CD4-positive, CD25-positive, alpha-beta regulatory T cell (primary cell): ENCODE results near the gene NCCRP1. TPM values are rescaled to one million over a fixed set of nuclear protein-coding genes. Genes with fewer than 3 reads are reported as not detected.
A peak's percentile ranks its signal among the peaks of the same experiment; 100 is the strongest.

Experiments used
- ATAC-seq, 2 donors: fragments of 150-1000 bp; cut with Tn5 transposase; one replicate each; pipeline ENCODE4 v1.10.0; 2021; ENCODE audit warnings: low read depth in 2 of 2, moderate number of reproducible peaks in 2 of 2, moderate library complexity in 1 of 2
- DNase-seq, 3 donors: peaks; one replicate each; pipeline versions ENCODE4 v3.0.0 to v3.0.0-alpha.2; 2012 to 2022; ENCODE audit warnings: mixed read lengths in 1 of 3
- H3K27ac ChIP-seq: one replicate; pipeline ENCODE4 v1.7.0; 2013; ENCODE audit warnings: mild to moderate bottlenecking, low read length; ENCODE audit not compliant: insufficient read depth, poor library complexity, severe bottlenecking
- H3K27me3 ChIP-seq: one replicate; pipeline ENCODE4 v1.7.0; 2013; ENCODE audit warnings: low read length; ENCODE audit not compliant: control insufficient read depth, insufficient read depth
- H3K36me3 ChIP-seq: one replicate; pipeline ENCODE4 v1.7.0; 2013; ENCODE audit warnings: mild to moderate bottlenecking, low read length, moderate library complexity; ENCODE audit not compliant: control insufficient read depth, insufficient read depth
- H3K4me1 ChIP-seq: 2 replicates; pipeline ENCODE4 v1.7.0; 2013; ENCODE audit warnings: mild to moderate bottlenecking, low read length; ENCODE audit not compliant: insufficient read depth, control insufficient read depth, poor library complexity, severe bottlenecking
- H3K4me3 ChIP-seq: one replicate; pipeline ENCODE4 v1.7.0; 2013; ENCODE audit warnings: low read depth, mild to moderate bottlenecking, low read length, moderate library complexity
- H3K9me3 ChIP-seq, 2 experiments: 1 replicate in 1 of 2; 2 replicates in 1 of 2; pipeline ENCODE4 v1.7.0; 2013; ENCODE audit warnings: low read length in 2 of 2, mild to moderate bottlenecking in 1 of 2, moderate library complexity in 1 of 2; ENCODE audit not compliant: control insufficient read depth in 2 of 2
- H3K27ac Mint-ChIP-seq, 3 donors: one replicate each; pipeline ENCODE4 v1.8.0; 2020 to 2022; ENCODE audit warnings: mild to moderate bottlenecking in 3 of 3, mixed read lengths in 3 of 3, moderate library complexity in 2 of 3
- H3K27me3 Mint-ChIP-seq: one replicate; pipeline ENCODE4 v1.8.0; 2022; ENCODE audit warnings: mild to moderate bottlenecking, mixed read lengths
- H3K36me3 Mint-ChIP-seq: one replicate; pipeline ENCODE4 v1.8.0; 2020; ENCODE audit warnings: mixed read lengths
- H3K4me1 Mint-ChIP-seq, 4 donors: one replicate each; pipeline ENCODE4 v1.8.0; 2020 to 2022; ENCODE audit warnings: mixed read lengths in 4 of 4, mild to moderate bottlenecking in 1 of 4
- H3K4me3 Mint-ChIP-seq, 4 donors: one replicate each; pipeline ENCODE4 v1.8.0; 2020 to 2022; ENCODE audit warnings: mild to moderate bottlenecking in 4 of 4, mixed read lengths in 4 of 4, moderate library complexity in 3 of 4
- H3K9me3 Mint-ChIP-seq, 7 donors: one replicate each; pipeline ENCODE4 v1.8.0; 2020 to 2022; ENCODE audit warnings: mixed read lengths in 7 of 7, mild to moderate bottlenecking in 3 of 7, moderate library complexity in 2 of 7
- polyA plus RNA-seq, 4 donors: library from polyadenylated mRNA; unstranded; fragments of 300-500 nt; fragmentation: Illumina TruSeq; gene quantifications; one replicate each; pipeline ENCODE4 v1.2.3, GENCODE V29; 2021
- total RNA-seq: library from RNA; stranded (reverse); gene quantifications from one replicate; pipeline ENCODE4 v1.2.3, GENCODE V29; 2022

Gene NCCRP1
- total and polyA plus RNA-seq, 5 donors from 2014 or later = not detected

DNA sequence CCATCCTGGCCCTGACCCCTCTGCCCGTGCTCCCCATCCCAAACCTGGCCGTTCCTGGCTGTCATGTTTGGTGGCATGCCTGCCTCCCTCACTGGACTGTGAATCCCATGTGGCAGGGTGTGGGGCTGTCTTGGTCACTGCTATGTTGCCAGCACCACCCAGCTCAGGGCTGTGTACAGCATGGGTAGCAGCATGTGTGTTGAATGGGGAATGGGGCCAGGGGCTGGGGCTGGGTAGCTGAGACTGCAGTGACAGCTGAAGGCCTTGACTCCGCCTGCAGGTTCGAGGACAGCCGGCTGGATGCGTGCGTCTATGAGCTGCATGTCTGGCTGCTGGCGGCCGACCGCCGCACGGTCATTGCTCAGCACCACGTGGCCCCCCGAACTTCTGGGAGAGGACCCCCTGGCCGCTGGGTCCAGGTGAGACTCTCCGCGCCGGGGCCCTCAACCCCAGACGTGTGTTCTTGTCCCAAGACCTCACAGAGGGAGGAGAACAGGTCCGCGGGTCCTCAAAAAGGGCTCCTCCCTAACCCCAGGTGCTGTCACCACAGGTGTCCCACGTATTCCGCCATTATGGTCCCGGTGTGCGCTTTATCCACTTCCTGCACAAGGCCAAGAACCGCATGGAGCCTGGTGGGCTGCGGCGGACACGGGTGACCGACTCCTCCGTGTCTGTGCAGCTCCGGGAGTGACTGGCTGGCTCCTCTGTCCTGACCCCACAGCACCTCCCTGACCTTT lies 3.5 kb downstream of the NCCRP1 start:
- Mint-ChIP-seq H3K4me1 (peaks cover 0 to 20% (median 4%) of the 10 kb centered on the region in 4 donors), H3K27me3 (peaks cover 71% of the 10 kb centered on the region), H3K36me3 (no peaks in the 10 kb centered on the region), H3K4me3 (no peak overlapping the region), H3K9me3 (no peaks in the 10 kb centered on the region), H3K27ac (peak overlapping the region in 1 of 3 donors; percentile 79)
- Histone ChIP-seq H3K36me3 (no peaks in the 10 kb centered on the region), H3K4me1 (peaks cover 19% of the 10 kb centered on the region), H3K27ac (no peak overlapping the region), H3K4me3 (no peak overlapping the region), H3K27me3 (peaks cover 11% of the 10 kb centered on the region), H3K9me3 (no peaks in the 10 kb centered on the region)
- DNase-seq = no peak
- no peak for ATAC-seq

- Mint-ChIP-seq H3K27ac (peak overlapping the region in 1 of 3 donors; percentile 79), H3K4me1 (peaks cover 0 to 15% (median 2%) of the 10 kb centered on the region in 4 donors), H3K36me3 (no peaks in the 10 kb centered on the region), H3K4me3 (no peak overlapping the region), H3K9me3 (no peaks in the 10 kb centered on the region), H3K27me3 (peaks cover 67% of the 10 kb centered on the region)
- Histone ChIP-seq H3K27ac (no peak overlapping the region), H3K27me3 (peaks cover 10% of the 10 kb centered on the region), H3K36me3 (no peaks in the 10 kb centered on the region), H3K4me3 (no peak overlapping the region), H3K9me3 (no peaks in the 10 kb centered on the region), H3K4me1 (peaks cover 14% of the 10 kb centered on the region)
- ATAC-seq = no peak
- no peak for DNase-seq
These were observed 4.0 kb downstream of the NCCRP1 start for GRCh38 chr19:39200803-39201115.

DNA sequence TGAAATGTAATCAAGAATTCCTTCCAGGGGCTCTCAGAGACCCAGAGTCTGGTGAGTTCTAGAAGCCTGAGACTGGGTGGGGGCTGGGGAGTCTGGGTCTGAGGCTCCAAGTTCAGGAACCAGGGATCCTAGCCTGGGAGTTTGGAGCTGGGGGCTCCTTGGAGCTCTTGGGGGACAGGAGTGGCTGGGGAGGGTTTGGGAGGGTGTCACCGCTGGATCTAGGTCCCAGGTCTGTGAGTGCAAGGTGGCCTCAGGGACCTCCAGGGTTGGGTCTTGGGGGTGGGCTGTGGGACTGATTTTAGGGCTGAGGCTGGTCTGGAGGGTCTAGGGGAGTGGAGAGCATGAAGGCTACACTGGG lies 6.2 kb downstream of the NCCRP1 start:
- ATAC-seq (no peak), DNase-seq (no peak)
- H3K27me3 ChIP-seq = peaks cover 4% of the 10 kb centered on the region
- no peaks in the 10 kb centered on the region for H3K36me3 Mint-ChIP-seq
- H3K36me3 ChIP-seq = no peaks in the 10 kb centered on the region
- H3K27ac Mint-ChIP-seq = no peak overlapping the region
- peaks cover 53% of the 10 kb centered on the region for H3K27me3 Mint-ChIP-seq
- no peaks in the 10 kb centered on the region for H3K4me1 Mint-ChIP-seq
- no peak overlapping the region for H3K27ac ChIP-seq
- no peaks in the 10 kb centered on the region for H3K9me3 ChIP-seq
- no peak overlapping the region for H3K4me3 Mint-ChIP-seq
- no peaks in the 10 kb centered on the region for H3K4me1 ChIP-seq
- no peak overlapping the region for H3K4me3 ChIP-seq
- H3K9me3 Mint-ChIP-seq = no peaks in the 10 kb centered on the region

- no peak for ATAC-seq
- H3K27ac Mint-ChIP-seq = peak within 1 kb of the TSS in 1 of 3 donors; percentile 86
- no peaks in the 10 kb centered on the region for H3K4me1 Mint-ChIP-seq
These were observed 6.9 kb downstream of the NCCRP1 start, which contains the start of gene SYCN for GRCh38 chr19:39203372-39204341. SYCN (minus strand) TSS chr19:39204263; CDS start chr19:39204254, 9 bp downstream.

DNA sequence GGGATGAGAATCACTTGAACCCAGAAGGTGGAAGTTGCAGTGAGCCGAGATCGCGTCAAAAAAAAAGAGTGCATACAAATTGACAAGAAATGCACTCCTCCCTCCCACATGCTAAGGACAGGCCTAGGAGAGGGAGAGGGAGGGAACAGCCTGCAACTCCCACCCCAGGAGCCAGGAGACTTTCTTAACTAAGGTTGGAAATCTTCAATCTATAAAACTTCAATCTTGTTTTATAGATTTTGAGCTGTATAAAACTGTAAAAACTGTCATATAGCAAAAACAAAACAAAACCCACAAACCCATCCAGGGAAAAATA lies 8.6 kb downstream of the NCCRP1 start:
- peaks cover 4% of the 10 kb centered on the region for H3K27me3 ChIP-seq
- no peaks in the 10 kb centered on the region for H3K9me3 Mint-ChIP-seq
- H3K4me3 ChIP-seq = no peak overlapping the region
- H3K4me1 Mint-ChIP-seq = no peaks in the 10 kb centered on the region
- peak overlapping the region in 1 of 3 donors; percentile 35 for H3K27ac Mint-ChIP-seq
- H3K4me1 ChIP-seq = no peaks in the 10 kb centered on the region
- DNase-seq (no peak), ATAC-seq (no peak)
- no peaks in the 10 kb centered on the region for H3K36me3 Mint-ChIP-seq
- no peak overlapping the region for H3K27ac ChIP-seq
- no peaks in the 10 kb centered on the region for H3K36me3 ChIP-seq
- peaks cover 42% of the 10 kb centered on the region for H3K27me3 Mint-ChIP-seq
- no peak overlapping the region for H3K4me3 Mint-ChIP-seq
- no peaks in the 10 kb centered on the region for H3K9me3 ChIP-seq

More at GRCh38 chr19:39203372-39204341, 6.9 kb downstream of the NCCRP1 start, which contains the start of gene SYCN:
- Histone ChIP-seq H3K9me3 (no peaks in the 10 kb centered on the region), H3K4me3 (no peak within 1 kb of the TSS), H3K4me1 (no peaks in the 10 kb centered on the region), H3K27me3 (peaks cover 4% of the 10 kb centered on the region), H3K27ac (no peak within 1 kb of the TSS), H3K36me3 (no peaks in the 10 kb centered on the region)
- Mint-ChIP-seq H3K27me3 (peaks cover 53% of the 10 kb centered on the region), H3K9me3 (no peaks in the 10 kb centered on the region), H3K4me3 (no peak within 1 kb of the TSS), H3K36me3 (no peaks in the 10 kb centered on the region)
- DNase-seq = no peak

GRCh38 chr19:39206122-39206521 lies 9.4 kb downstream of the NCCRP1 start:
- H3K36me3 ChIP-seq = no peaks in the 10 kb centered on the region
- H3K27ac ChIP-seq = no peak overlapping the region
- H3K9me3 Mint-ChIP-seq = no peaks in the 10 kb centered on the region
- H3K9me3 ChIP-seq = no peaks in the 10 kb centered on the region
- DNase-seq (no peak), ATAC-seq (no peak)
- no peaks in the 10 kb centered on the region for H3K4me1 ChIP-seq
- no peaks in the 10 kb centered on the region for H3K4me1 Mint-ChIP-seq
- peaks cover 35% of the 10 kb centered on the region for H3K27me3 Mint-ChIP-seq
- no peak overlapping the region for H3K4me3 Mint-ChIP-seq
- peak overlapping the region in 1 of 3 donors; percentile 74 for H3K27ac Mint-ChIP-seq
- no peaks in the 10 kb centered on the region for H3K36me3 Mint-ChIP-seq
- H3K4me3 ChIP-seq = no peak overlapping the region
- H3K27me3 ChIP-seq = peaks cover 4% of the 10 kb centered on the region

GRCh38 chr19:39207293-39207836 lies 10.6 kb downstream of the NCCRP1 start:
- Mint-ChIP-seq H3K27me3 (peaks cover 23% of the 10 kb centered on the region), H3K36me3 (no peaks in the 10 kb centered on the region), H3K27ac (no peak overlapping the region), H3K9me3 (no peaks in the 10 kb centered on the region), H3K4me1 (no peaks in the 10 kb centered on the region), H3K4me3 (no peak overlapping the region)
- H3K27ac ChIP-seq = no peak overlapping the region
- DNase-seq (no peak), ATAC-seq (no peak)
- peaks cover 4% of the 10 kb centered on the region for H3K27me3 ChIP-seq
- no peaks in the 10 kb centered on the region for H3K4me1 ChIP-seq
- no peaks in the 10 kb centered on the region for H3K36me3 ChIP-seq
- no peaks in the 10 kb centered on the region for H3K9me3 ChIP-seq
- H3K4me3 ChIP-seq = no peak overlapping the region
